Measurements from ENCODE around the gene ELN.

ELN gene

GRCh38 chr7:74023786-74024185 lies 4.2 kb upstream of the ELN start:
- no peak for DNase-seq (ENCODE audit: low read depth)

- no peak for DNase-seq (ENCODE audit: low read depth)
Observed at GRCh38 chr7:74025146-74025545, 2.8 kb upstream of the ELN start.

- no peak for DNase-seq (ENCODE audit: low read depth)
Observed at GRCh38 chr7:74025730-74026129, 2.2 kb upstream of the ELN start.

GRCh38 chr7:74026406-74026902 lies 1.5 kb upstream of the ELN start:
- DNase-seq (ENCODE audit: low read depth) = no peak

- peak; percentile 50 for DNase-seq (ENCODE audit: low read depth)
Observed at GRCh38 chr7:74026903-74027682, 880 bp upstream of the ELN start.

GRCh38 chr7:74028321-74028838 lies 407 bp downstream of the ELN start:
- DNase-seq (ENCODE audit: low read depth) = no peak

GRCh38 chr7:74029089-74029785 lies 1.3 kb downstream of the ELN start:
- DNase-seq (ENCODE audit: low read depth) = no peak

GRCh38 chr7:74029991-74030415 lies 2.0 kb downstream of the ELN start:
- DNase-seq (ENCODE audit: low read depth) = no peak

- DNase-seq (ENCODE audit: low read depth) = no peak
Observed at GRCh38 chr7:74030861-74031260, 2.9 kb downstream of the ELN start.

GRCh38 chr7:74031403-74032190 lies 3.6 kb downstream of the ELN start:
- DNase-seq (ENCODE audit: low read depth) = no peak

GRCh38 chr7:74032191-74032490 lies 4.2 kb downstream of the ELN start:
- DNase-seq (ENCODE audit: low read depth) = no peak

GRCh38 chr7:74032624-74033371 lies 4.8 kb downstream of the ELN start:
- DNase-seq (ENCODE audit: low read depth) = no peak

- DNase-seq (ENCODE audit: low read depth) = no peak
Observed at GRCh38 chr7:74033372-74034311, 5.7 kb downstream of the ELN start.

GRCh38 chr7:74037609-74038008 lies 9.6 kb downstream of the ELN start:
- no peak for DNase-seq (ENCODE audit: low read depth)

GRCh38 chr7:74038194-74038961 lies 10.4 kb downstream of the ELN start:
- no peak for DNase-seq (ENCODE audit: low read depth)

GRCh38 chr7:74039337-74039736 lies 11.4 kb downstream of the ELN start:
- no peak for DNase-seq (ENCODE audit: low read depth)

- no peak for DNase-seq (ENCODE audit: low read depth)
Observed at GRCh38 chr7:74040101-74040790, 12.3 kb downstream of the ELN start.

- DNase-seq (ENCODE audit: low read depth) = no peak
Observed at GRCh38 chr7:74040791-74041520, 13.0 kb downstream of the ELN start.
